H1 (cell line): ENCODE measurements around the gene ECEL1. TPM values are rescaled to one million over a fixed set of nuclear protein-coding genes. Genes with fewer than 3 reads are reported as not detected.
"Not testable (repeated sequence)": the region's sequence is repeated elsewhere in the genome, so short reads cannot be mapped to it uniquely, and the experiment has no call there.

Experiments
- CTCF ChIA-PET: fragments of 300-600 bp; sonication (Branson Sonifier 250); formaldehyde crosslinking; loops from one replicate; lab custom pipeline; 2021; ENCODE audit not compliant: partially characterized antibody; lab: Charles Lee
- POLR2A ChIA-PET: fragments of 300-600 bp; sonication (Branson Sonifier 250); formaldehyde crosslinking; loops from one replicate; lab custom pipeline; 2021; ENCODE audit warnings: inconsistent platforms; ENCODE audit not compliant: partially characterized antibody; lab: Charles Lee
- DNase-seq, 2 experiments: peaks; one replicate each; pipeline versions ENCODE4 v3.0.0 to v3.0.0-alpha.2; 2010 to 2022; ENCODE audit warnings: low spot score in 2 of 2, low read depth in 1 of 2, mixed read lengths in 1 of 2
- FAIRE-seq: peaks from 2 replicates; lab custom pipeline; 2011; peaks lifted over from hg19 to GRCh38; lab: Jason Lieb, UNC
- H2AFZ ChIP-seq: 2 replicates; pipeline ENCODE4 v1.8.1; 2012; ENCODE audit warnings: low read length, inconsistent platforms
- H2AK5ac ChIP-seq: 2 replicates; pipeline ENCODE4 v1.6.1; 2013; ENCODE audit warnings: low read depth, low read length
- H2BK120ac ChIP-seq: replicated peaks from 2 replicates; pipeline ENCODE3; 2013; ENCODE audit warnings: low read depth, low read length, inconsistent platforms
- H2BK12ac ChIP-seq: 2 replicates; pipeline ENCODE4 v1.6.1; 2013; ENCODE audit warnings: low read depth, low read length
- H2BK15ac ChIP-seq: 2 replicates; pipeline ENCODE4 v1.6.1; 2013; ENCODE audit warnings: low read length
- H2BK20ac ChIP-seq: 2 replicates; pipeline ENCODE4 v1.6.1; 2013; ENCODE audit warnings: low read length
- H2BK5ac ChIP-seq: 2 replicates; pipeline ENCODE4 v1.6.1; 2013; ENCODE audit warnings: low read depth, low read length
- H3K14ac ChIP-seq: 2 replicates; pipeline ENCODE4 v1.6.1; 2013; ENCODE audit warnings: inconsistent platforms; ENCODE audit not compliant: insufficient read length
- H3K18ac ChIP-seq: 2 replicates; pipeline ENCODE4 v1.6.1; 2013; ENCODE audit warnings: low read length; ENCODE audit errors: extremely low read depth
- H3K23ac ChIP-seq: 2 replicates; pipeline ENCODE4 v1.6.1; 2013; ENCODE audit warnings: inconsistent platforms; ENCODE audit not compliant: insufficient read length
- H3K23me2 ChIP-seq: 2 replicates; pipeline ENCODE4 v1.6.1; 2013; ENCODE audit warnings: low read depth, low read length
- H3K27ac ChIP-seq: 2 replicates; pipeline ENCODE4 v1.6.1; 2011; ENCODE audit warnings: low read depth, low read length, inconsistent platforms
- H3K27me3 ChIP-seq, 4 experiments: replicated peaks in 1 of 4; 1 replicate in 1 of 4; 2 replicates in 3 of 4; pipeline versions ENCODE4 v1.6.1 to v1.8.1; 2011 to 2013; ENCODE audit warnings: low read length in 3 of 4, mild to moderate bottlenecking in 3 of 4, inconsistent platforms in 2 of 4, mixed read lengths in 2 of 4, moderate library complexity in 1 of 4; ENCODE audit not compliant: control insufficient read depth in 3 of 4, insufficient read depth in 3 of 4; ENCODE audit errors: extremely low read depth in 1 of 4
- H3K36me3 ChIP-seq, 4 experiments: 2 replicates each; pipeline versions ENCODE4 v1.6.1 to v1.8.1; 2011 to 2013; ENCODE audit warnings: mild to moderate bottlenecking in 4 of 4, low read length in 3 of 4, moderate library complexity in 2 of 4, control low read depth in 1 of 4, inconsistent platforms in 1 of 4; ENCODE audit not compliant: insufficient read depth in 4 of 4, control insufficient read depth in 2 of 4
- H3K4ac ChIP-seq: replicated peaks from 2 replicates; pipeline ENCODE3; 2013; ENCODE audit warnings: low read length, low read depth, mixed read lengths, inconsistent platforms; ENCODE audit not compliant: insufficient read length
- H3K4me1 ChIP-seq, 4 experiments: replicated peaks in 1 of 4; 1 replicate in 1 of 4; 2 replicates in 3 of 4; pipeline versions ENCODE4 v1.6.1 to v1.8.1; 2011 to 2013; ENCODE audit warnings: low read length in 3 of 4, inconsistent platforms in 2 of 4, mixed read lengths in 1 of 4; ENCODE audit not compliant: insufficient read depth in 4 of 4, control insufficient read depth in 3 of 4
- H3K4me2 ChIP-seq, 2 experiments: 2 replicates each; pipeline versions ENCODE4 v1.6.1 to v1.8.1; 2011 to 2013; ENCODE audit warnings: low read depth in 2 of 2, low read length in 2 of 2, control low read depth in 1 of 2, inconsistent platforms in 1 of 2, mild to moderate bottlenecking in 1 of 2; ENCODE audit not compliant: insufficient read depth in 1 of 2
- H3K4me3 ChIP-seq, 4 experiments: fragments of 200-600, 300-600 bp in 1 of 4; sonication (generic), shearing (Covaris generic), sonication (Bioruptor Twin) in 1 of 4; 2 replicates each; pipeline versions ENCODE4 v1.5.1 to v1.8.1; 2011 to 2016; ENCODE audit warnings: low read length in 4 of 4, low read depth in 3 of 4, control low read depth in 2 of 4, inconsistent platforms in 2 of 4, mild to moderate bottlenecking in 2 of 4, mixed read lengths in 1 of 4, moderate library complexity in 1 of 4; ENCODE audit not compliant: insufficient read depth in 2 of 4; ENCODE audit errors: extremely low read depth in 1 of 4
- H3K56ac ChIP-seq: replicated peaks from 2 replicates; pipeline ENCODE3; 2013; ENCODE audit warnings: low read depth, mild to moderate bottlenecking, mixed read lengths, low read length, inconsistent platforms; ENCODE audit not compliant: insufficient read length
- H3K79me1 ChIP-seq: 2 replicates; pipeline ENCODE4 v1.6.1; 2013; ENCODE audit warnings: low read depth, low read length, control low read depth
- H3K79me2 ChIP-seq, 2 experiments: 2 replicates each; pipeline versions ENCODE4 v1.6.1 to v1.8.1; 2012 to 2013; ENCODE audit warnings: low read length in 2 of 2, mild to moderate bottlenecking in 2 of 2, inconsistent platforms in 1 of 2; ENCODE audit not compliant: insufficient read depth in 2 of 2, control insufficient read depth in 1 of 2
- H3K9ac ChIP-seq, 4 experiments: replicated peaks in 1 of 4; 1 replicate in 1 of 4; 2 replicates in 3 of 4; pipeline versions ENCODE4 v1.6.1 to v1.8.1; 2011 to 2013; ENCODE audit warnings: low read depth in 3 of 4, low read length in 3 of 4, control low read depth in 2 of 4, mild to moderate bottlenecking in 2 of 4, moderate library complexity in 2 of 4, inconsistent platforms in 1 of 4; ENCODE audit errors: extremely low read depth in 1 of 4
- H3K9me3 ChIP-seq, 2 experiments: 2 replicates each; pipeline versions ENCODE4 v1.6.1 to v1.8.1; 2012 to 2013; ENCODE audit warnings: mild to moderate bottlenecking in 2 of 2, moderate library complexity in 2 of 2, control low read depth in 1 of 2, inconsistent platforms in 1 of 2, low read depth in 1 of 2, low read length in 1 of 2, mixed read lengths in 1 of 2; ENCODE audit not compliant: insufficient read depth in 2 of 2
- H4K20me1 ChIP-seq, 2 experiments: replicated peaks in 1 of 2; 2 replicates each; pipeline versions ENCODE3 to v1.8.1; 2011 to 2013; ENCODE audit warnings: inconsistent platforms in 2 of 2, low read length in 2 of 2, mild to moderate bottlenecking in 1 of 2; ENCODE audit not compliant: insufficient read depth in 2 of 2, control insufficient read depth in 1 of 2
- H4K5ac ChIP-seq: 2 replicates; pipeline ENCODE4 v1.6.1; 2013; ENCODE audit warnings: low read length, low read depth, mixed read lengths, inconsistent platforms; ENCODE audit not compliant: insufficient read length
- H4K8ac ChIP-seq: 2 replicates; pipeline ENCODE4 v1.8.0; 2013; ENCODE audit warnings: mild to moderate bottlenecking, moderate library complexity, low read length, inconsistent platforms; ENCODE audit not compliant: insufficient read depth; ENCODE audit errors: extremely low read depth
- H4K91ac ChIP-seq: replicated peaks from 2 replicates; pipeline ENCODE3; 2013; ENCODE audit warnings: low read length, mixed read lengths, inconsistent platforms; ENCODE audit not compliant: insufficient read length
- WGBS, 2 experiments: shearing (Covaris generic) in 1 of 2; methylation state at CpG; one replicate each; pipeline versions ENCODE4 v1.1.6 to v1.1.7; 2013 to 2015; ENCODE audit warnings: low lambda C conversion rate in 2 of 2, mixed read lengths in 2 of 2, inconsistent platforms in 1 of 2, low coverage in 1 of 2, missing lambda C conversion rate in 1 of 2; ENCODE audit not compliant: insufficient replicate concordance in 2 of 2, insufficient coverage in 1 of 2, insufficient read length in 1 of 2; ENCODE audit errors: extremely low coverage in 1 of 2, missing lambda C conversion rate in 1 of 2; 5-methylcytosine and 5-hydroxymethylcytosine counted together
- polyA plus RNA-seq, 7 experiments: library from polyadenylated mRNA; depleted of rRNA in 3 of 7; stranded (reverse) in 5 of 7; unstranded in 2 of 7; fragments of >200 nt in 5 of 7; fragments of 200-250 nt in 2 of 7; gene quantifications; 1 replicate in 5 of 7; 2 replicates in 1 of 7; 4 replicates in 1 of 7; pipeline versions ENCODE4 v1.2.1 to v1.2.3, GENCODE V29; 2011 to 2013; ENCODE audit warnings: missing spikeins in 2 of 7, mixed read lengths in 2 of 7
- total RNA-seq: library from RNA; stranded (reverse); fragmentation: NEBNext Ultra II Directional; extraction: Animal tissue kit (Norgen Biotek cat#: 25700); gene quantifications from 2 replicates; pipeline ENCODE4 v1.2.1, GENCODE V29; 2021

The ECEL1 gene
- total and polyA plus RNA-seq, 2 of the 8 experiments (the other 6 are each of a cell fraction or from before 2014, with no cell fraction given): 7.7 to 20.2 TPM

DNA sequence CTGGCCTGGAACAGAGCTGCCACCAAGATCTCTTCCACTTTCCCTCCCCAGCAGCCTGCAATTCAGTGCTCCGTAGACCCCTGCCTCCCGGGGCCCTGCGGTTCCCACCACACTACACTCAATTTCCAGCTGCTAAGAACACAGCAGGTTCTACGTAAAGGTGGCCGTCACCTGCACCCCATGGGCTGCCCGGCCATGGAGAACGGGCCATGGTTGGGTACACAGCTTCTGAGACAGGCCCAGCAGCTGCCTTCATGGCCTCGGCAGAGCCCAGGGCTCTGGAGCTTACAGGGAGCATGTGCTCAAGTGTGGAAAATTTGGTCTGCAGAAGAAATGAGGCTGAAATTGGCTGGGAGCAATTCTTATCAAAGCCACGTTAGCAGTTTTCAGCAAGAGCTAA, 54.0 kb downstream of the ECEL1 start:
- not testable (repeated sequence) for H3K79me2 ChIP-seq, FAIRE-seq, H2AFZ ChIP-seq, H3K23me2 ChIP-seq, H3K23ac ChIP-seq, H4K8ac ChIP-seq, H3K56ac ChIP-seq, H2BK12ac ChIP-seq, H2BK120ac ChIP-seq, H3K4me2 ChIP-seq, H4K20me1 ChIP-seq, H2BK5ac ChIP-seq, DNase-seq, H3K4me1 ChIP-seq, H3K9me3 ChIP-seq, H2BK20ac ChIP-seq, H3K18ac ChIP-seq, H3K36me3 ChIP-seq, H3K27me3 ChIP-seq, H4K91ac ChIP-seq, H3K4me3 ChIP-seq, H3K79me1 ChIP-seq, H3K9ac ChIP-seq, H3K27ac ChIP-seq, H3K4ac ChIP-seq, H3K14ac ChIP-seq, H4K5ac ChIP-seq, H2AK5ac ChIP-seq
- ChIA-PET POLR2A (interaction anchor here (0.6 to 2.5 kb wide), 3 partner anchors 13 to 87 kb away, joined by 3 to 12 read pairs (median 4); no protein-coding TSS in a partner anchor), CTCF (interaction anchor here (0.7 to 6.8 kb wide), 22 partner anchors 11 to 533 kb away, joined by 3 to 82 read pairs (median 4); no protein-coding TSS in a partner anchor)
- WGBS, 2 experiments: 82% methylated on average over 6 of the region's 9 CpGs; no CpG with 5 or more reads in 1 of the 2 experiments
- peak overlapping the region; percentile 72; the same call in 1 of the 2 replicates for H2BK15ac ChIP-seq
